Brain pericyte (primary cell): ENCODE measurements around the gene SCUBE2.
"Not testable (repeated sequence)": the region's sequence is repeated elsewhere in the genome, so short reads cannot be mapped to it uniquely, and the experiment has no call there.

Experiments
- DNase-seq: peaks from one replicate; pipeline ENCODE4 v3.0.0-alpha.2; 2012; ENCODE audit warnings: low read depth, low spot score

The SCUBE2 gene

DNA sequence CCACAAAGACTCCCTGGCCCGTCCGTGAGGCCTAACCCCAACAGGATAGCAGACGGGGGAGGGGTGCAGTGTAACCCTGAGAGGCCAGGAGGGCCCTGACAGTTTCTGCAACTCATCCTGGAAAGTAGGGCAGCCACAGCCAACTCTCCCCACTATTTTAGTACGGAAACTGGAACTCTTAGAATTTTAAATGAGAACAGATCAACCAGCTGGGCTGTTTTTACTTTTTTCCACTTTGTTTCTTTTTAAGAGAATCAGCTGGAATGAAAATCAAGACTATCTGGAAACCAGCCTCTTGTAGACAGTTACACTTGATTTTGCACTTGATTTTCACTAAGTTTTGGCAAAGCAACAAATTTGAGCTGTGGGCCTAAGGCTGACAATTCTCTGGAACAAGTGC is 44.9 kb downstream of the SCUBE2 start:
- DNase-seq: no peak

- no peak for DNase-seq
Measured at GRCh38 chr11:9042488-9042887, 48.9 kb downstream of the SCUBE2 start.

DNA sequence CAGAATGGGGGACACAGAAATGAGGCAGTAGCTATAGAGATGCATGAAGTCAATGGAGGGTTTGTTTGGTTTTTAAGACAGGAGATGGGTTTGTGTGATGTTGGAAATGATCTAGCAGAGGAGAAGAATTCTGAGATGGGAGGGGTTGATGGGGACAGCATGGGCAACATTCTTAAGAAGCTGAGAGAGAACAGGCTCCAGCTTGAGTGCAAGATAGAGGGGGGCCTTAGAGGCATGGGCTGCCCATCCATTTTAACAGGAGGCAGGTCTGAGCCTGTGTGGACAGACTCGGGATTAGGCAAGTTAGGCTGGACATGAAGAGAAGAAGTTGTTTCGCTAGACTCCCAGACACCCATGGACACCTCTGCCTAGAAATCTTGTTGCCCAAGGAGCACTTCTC is 49.7 kb downstream of the SCUBE2 start:
- DNase-seq: no peak

GRCh38 chr11:9040410-9040809 is 51.0 kb downstream of the SCUBE2 start:
- DNase-seq: no peak

DNA sequence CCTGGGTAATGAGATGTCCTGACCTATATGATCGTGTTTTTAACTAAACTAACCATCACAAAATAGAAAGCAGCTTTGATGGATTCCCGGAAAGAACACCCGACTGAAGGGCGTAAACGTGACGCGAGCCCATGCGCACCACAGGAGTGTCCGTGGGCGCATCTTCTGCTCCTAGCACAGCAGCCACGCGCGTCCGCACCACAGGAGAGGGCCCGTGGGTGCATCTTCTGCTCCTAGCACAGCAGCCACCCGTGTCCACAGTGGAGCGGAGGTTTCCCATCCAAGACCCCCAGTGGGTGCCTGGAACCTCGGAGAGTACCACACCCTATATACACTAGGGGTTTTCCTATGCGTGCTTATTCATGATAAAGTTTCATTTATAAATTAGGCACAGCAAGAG is 51.5 kb downstream of the SCUBE2 start:
- DNase-seq: no peak

DNA sequence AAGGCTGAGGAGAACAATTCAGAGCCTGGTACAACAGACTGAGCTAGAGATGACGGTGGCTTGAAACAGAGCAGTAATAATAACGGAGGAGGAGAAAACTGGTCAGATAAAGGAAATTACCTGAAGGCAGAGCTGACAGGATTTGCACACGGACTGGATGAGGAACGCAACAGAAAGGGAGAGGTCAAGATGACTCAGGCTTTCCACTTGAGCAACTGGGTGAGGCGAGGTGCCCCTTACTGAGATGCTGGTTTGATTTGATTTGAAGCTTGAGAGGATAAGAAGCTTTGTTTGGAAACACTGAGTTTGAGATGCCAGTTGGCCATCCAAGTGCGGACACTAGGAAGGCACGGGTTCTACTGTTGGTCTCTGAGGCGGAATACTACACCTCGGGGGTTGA is 52.2 kb downstream of the SCUBE2 start:
- no peak for DNase-seq

GRCh38 chr11:9038541-9038940 is 52.9 kb downstream of the SCUBE2 start:
- DNase-seq: no peak

DNA sequence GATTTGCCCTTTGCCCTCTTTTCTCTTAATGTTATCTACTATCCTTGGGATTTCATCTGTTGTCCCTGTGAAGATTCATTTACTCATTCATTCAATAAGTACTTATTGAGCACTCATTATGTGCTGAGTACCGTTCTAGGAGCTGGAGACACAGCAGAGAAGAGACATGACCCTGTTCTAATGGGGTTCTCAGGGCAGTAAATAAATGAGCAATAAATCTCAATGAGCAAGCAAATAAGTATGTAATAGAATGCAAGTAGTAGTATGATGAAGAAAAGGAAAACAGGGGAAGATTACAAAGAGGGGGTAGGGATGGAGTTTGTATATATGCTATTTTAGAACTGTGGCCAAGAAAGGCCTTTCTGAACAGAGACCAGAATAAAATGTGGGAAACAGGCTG is 53.4 kb downstream of the SCUBE2 start:
- DNase-seq: no peak

- no peak for DNase-seq
Measured at GRCh38 chr11:9037046-9037780, 54.2 kb downstream of the SCUBE2 start.

- DNase-seq: no peak
Measured at GRCh38 chr11:9030601-9031000, 60.8 kb downstream of the SCUBE2 start.

GRCh38 chr11:9029422-9029821 is 62.0 kb downstream of the SCUBE2 start:
- DNase-seq: no peak

GRCh38 chr11:9028581-9028980 is 62.8 kb downstream of the SCUBE2 start:
- no peak for DNase-seq

DNA sequence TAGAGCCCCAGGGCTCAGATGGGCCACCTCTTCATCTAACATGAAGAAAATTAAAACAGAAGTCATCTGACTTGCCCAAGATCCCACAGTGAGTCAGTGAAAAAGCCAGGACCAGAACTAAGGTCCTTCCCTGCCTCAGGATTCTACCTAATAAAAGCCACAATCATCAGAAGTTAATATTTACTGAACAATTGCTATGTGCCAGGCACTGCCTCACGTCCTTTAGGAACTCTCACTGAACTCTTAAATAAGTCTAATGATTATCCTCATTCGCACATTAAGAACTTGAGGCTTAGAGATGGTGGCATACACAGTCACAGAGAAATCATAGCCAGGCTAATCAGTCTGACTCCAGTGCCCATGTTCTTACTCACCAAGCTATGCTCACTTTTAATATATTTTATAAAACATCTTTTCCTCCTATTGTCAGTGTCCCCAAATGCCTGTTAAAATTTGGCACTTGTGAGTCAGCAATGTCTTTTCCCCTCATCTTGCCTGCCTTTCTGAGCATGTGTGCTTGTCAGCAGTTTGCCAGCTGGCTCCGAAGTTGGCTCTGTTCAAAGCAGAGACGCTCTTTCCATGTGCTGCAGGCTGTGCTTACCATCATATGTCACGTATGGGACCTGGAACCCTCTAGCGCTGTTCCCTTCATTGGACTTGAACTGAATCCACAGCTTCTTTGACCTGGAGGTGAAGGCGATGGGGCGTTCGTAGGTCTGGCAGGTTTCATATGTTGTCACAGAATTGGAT is 66.1 kb downstream of the SCUBE2 start:
- DNase-seq: no peak

DNA sequence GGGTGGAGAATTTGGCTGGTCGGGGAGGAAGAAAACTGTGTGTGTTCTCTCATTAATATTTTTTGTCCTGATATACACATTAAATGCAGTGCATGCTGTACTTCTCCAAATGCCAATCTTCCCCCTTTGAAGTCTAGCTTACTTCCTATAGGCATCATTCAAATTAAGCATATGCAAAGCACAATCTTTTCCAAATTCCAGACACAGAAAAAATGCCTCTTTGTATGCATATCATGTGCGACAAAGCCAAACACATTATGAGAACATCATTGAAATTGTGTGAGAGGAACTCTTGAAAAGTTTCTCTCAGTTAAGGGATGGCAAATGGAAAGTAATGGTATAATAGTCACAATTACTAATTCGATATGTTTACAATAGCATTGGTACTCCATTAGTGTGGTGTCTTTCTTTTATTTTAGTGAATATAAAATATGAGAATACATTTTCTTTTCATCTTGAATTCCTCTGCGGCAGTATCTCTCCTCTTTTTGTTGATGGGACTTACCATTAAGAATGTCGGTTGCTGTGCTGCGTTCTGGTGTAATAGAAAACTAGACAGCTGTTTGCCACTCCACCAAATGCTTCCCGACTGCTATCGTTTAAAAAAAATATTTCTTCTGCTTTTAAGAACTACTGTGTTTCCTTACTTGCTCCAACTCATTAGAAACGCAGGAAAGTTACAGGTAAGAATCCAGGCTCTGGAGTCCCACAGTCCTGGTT is 68.3 kb downstream of the SCUBE2 start:
- DNase-seq: no peak

DNA sequence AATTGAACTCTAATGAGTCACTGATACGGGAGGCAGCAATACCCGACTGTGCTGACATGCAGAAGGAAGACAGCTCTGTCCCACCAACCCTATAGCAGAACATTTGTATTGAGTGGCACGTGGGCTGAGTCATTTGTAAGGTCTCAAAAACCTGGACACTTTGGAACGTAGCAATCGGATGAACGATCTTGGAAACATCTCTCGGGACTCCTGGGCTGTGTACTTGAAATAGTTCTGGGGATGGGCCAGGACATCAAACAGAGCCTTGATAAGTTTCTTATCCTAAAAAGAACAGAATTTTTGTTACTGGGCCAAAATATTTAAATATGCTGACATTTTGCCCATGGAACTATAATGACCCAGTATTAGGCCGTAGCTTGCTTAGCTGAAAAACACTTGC is 70.5 kb downstream of the SCUBE2 start:
- no peak for DNase-seq

DNA sequence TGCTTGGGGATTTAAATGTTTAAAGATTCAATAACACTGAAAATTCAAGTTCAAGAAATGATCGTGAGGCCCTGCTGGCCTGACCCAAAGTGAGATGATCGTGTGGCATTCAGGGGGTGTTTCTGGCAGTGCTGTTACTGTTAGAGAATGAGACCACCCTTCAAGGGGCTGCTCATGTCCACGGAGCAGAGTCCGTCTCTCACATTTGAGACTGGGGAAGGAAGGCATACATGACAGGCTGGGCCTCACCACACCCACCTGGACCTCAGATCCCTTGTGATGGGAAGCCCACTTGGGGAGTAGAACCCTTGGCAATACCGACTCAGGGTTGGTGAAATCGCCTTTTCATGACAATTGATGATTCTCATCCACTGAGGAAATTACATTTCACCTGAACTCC is 71.5 kb downstream of the SCUBE2 start:
- no peak for DNase-seq

- no peak for DNase-seq
Measured at GRCh38 chr11:9017773-9018172, 73.6 kb downstream of the SCUBE2 start.

GRCh38 chr11:9016916-9017642 is 74.3 kb downstream of the SCUBE2 start:
- DNase-seq: no peak

GRCh38 chr11:9015677-9016076 is 75.7 kb downstream of the SCUBE2 start:
- peak; percentile 68 for DNase-seq

DNA sequence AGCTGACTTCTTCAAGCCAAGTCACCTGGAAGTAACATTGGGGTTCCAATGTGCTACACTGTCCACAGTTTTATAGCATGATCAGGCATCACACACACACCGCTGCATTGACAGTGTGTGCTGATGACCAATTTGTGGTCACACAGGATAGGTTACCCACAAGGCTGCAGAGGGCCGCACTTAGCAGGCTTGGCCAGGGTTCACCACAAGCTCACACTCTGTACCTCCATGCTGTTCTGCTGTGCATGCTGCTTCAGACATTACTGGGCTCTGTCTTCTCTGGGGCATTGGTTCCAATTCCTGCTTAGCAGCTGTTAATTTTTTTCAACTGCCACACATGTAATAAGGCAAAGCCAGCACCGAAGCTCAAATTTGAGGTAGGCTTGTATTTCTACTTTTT is 76.6 kb downstream of the SCUBE2 start:
- DNase-seq: no peak

- no peak for DNase-seq
Measured at GRCh38 chr11:9013373-9013772, 78.0 kb downstream of the SCUBE2 start.

GRCh38 chr11:9009538-9009937 is 81.9 kb downstream of the SCUBE2 start:
- DNase-seq: not testable (repeated sequence)
